HEK293T (cell line): Measurements from ENCODE around the gene LSAMP.

Source experiments
- ARNT ChIP-seq: fragments of 450-650 bp; IDR thresholded peaks from 2 replicates; pipeline ENCODE4 v1.6.1; 2017; ENCODE audit warnings: mild to moderate bottlenecking
- BHLHE40 ChIP-seq: fragments of 450-650 bp; IDR thresholded peaks from 2 replicates; pipeline ENCODE4 v1.6.1; 2016; ENCODE audit warnings: mild to moderate bottlenecking, moderate library complexity, borderline replicate concordance
- ELF4 ChIP-seq: fragments of 450-650 bp; IDR thresholded peaks from 2 replicates; pipeline ENCODE4 v1.6.1; 2017; ENCODE audit warnings: antibody characterized with exemption
- FOXA1 ChIP-seq: fragments of 450-650 bp; IDR thresholded peaks from 2 replicates; pipeline ENCODE4 v1.6.1; 2016; ENCODE audit warnings: mild to moderate bottlenecking
- FOXK2 ChIP-seq: fragments of 450-650 bp; IDR thresholded peaks from 2 replicates; pipeline ENCODE4 v1.6.1; 2016; ENCODE audit warnings: mild to moderate bottlenecking
- FOXM1 ChIP-seq: fragments of 450-650 bp; IDR thresholded peaks from 2 replicates; pipeline ENCODE4 v1.6.1; 2017; ENCODE audit warnings: mild to moderate bottlenecking, borderline replicate concordance
- HDGF ChIP-seq: fragments of 450-650 bp; IDR thresholded peaks from 2 replicates; pipeline ENCODE4 v1.6.1; 2017; ENCODE audit warnings: antibody characterized with exemption, borderline replicate concordance
- L3MBTL2 ChIP-seq: fragments of 450-650 bp; conservative IDR thresholded peaks from 2 replicates; pipeline ENCODE4 v1.6.1; 2016; ENCODE audit warnings: mild to moderate bottlenecking
- LEF1 ChIP-seq: fragments of 450-650 bp; IDR thresholded peaks from 2 replicates; pipeline ENCODE4 v1.6.1; 2017; ENCODE audit warnings: mild to moderate bottlenecking, borderline replicate concordance
- NFRKB ChIP-seq: fragments of 450-650 bp; IDR thresholded peaks from 2 replicates; pipeline ENCODE4 v1.6.1; 2016; ENCODE audit warnings: mild to moderate bottlenecking, moderate library complexity
- SP1 ChIP-seq: fragments of 450-650 bp; IDR thresholded peaks from 2 replicates; pipeline ENCODE4 v1.6.1; 2017
- SUZ12 ChIP-seq: fragments of 450-650 bp; IDR thresholded peaks from 2 replicates; pipeline ENCODE4 v1.6.1; 2016; ENCODE audit warnings: mild to moderate bottlenecking
- TARDBP ChIP-seq: fragments of 450-650 bp; IDR thresholded peaks from 2 replicates; pipeline ENCODE4 v1.6.1; 2016
- ZNF384 ChIP-seq: fragments of 450-650 bp; IDR thresholded peaks from 2 replicates; pipeline ENCODE4 v1.6.1; 2016

DNA sequence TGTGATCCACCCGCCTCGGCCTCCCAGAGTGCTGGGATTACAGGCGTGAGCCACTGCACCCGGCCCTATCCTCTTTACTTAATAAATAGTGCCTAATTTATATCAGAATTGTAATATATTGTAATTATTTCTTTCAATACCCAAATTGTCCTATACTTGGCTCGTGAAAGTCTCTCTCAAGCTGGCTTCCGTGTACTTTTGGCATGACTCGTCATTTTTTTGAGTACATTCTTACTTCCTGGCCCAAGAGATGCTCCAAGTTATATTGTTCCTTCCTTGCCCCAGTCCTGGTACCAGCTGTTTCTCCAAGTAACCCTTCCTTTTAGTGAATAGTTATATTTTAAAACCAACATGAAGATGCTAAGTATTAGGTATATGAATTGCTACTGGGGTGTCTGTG lies 366.7 kb downstream of the LSAMP start:
- TF ChIP-seq SUZ12: no peak
- TF ChIP-seq NFRKB: no peak
- no peak for TF ChIP-seq BHLHE40
- TF ChIP-seq ELF4: no peak
- TF ChIP-seq L3MBTL2: no peak
- TF ChIP-seq FOXA1: no peak
- TF ChIP-seq SP1: no peak
- TF ChIP-seq FOXM1: no peak
- no peak for TF ChIP-seq ARNT
- no peak for TF ChIP-seq LEF1
- no peak for TF ChIP-seq TARDBP
- TF ChIP-seq HDGF: no peak
- TF ChIP-seq FOXK2: no peak
- TF ChIP-seq ZNF384: no peak
